GM12872 (cell line): ENCODE data around the gene STC2.
A peak's percentile ranks its signal among the peaks of the same experiment; 100 is the strongest.

Experiments used
- TF ChIP-seq, protein P1 (sequence below): IDR thresholded peaks from 3 replicates; pipeline ENCODE4 v1.5.1; 2011; ENCODE audit warnings: low read depth, mild to moderate bottlenecking, low read length, moderate library complexity; ENCODE audit not compliant: insufficient read depth

STC2 gene

DNA sequence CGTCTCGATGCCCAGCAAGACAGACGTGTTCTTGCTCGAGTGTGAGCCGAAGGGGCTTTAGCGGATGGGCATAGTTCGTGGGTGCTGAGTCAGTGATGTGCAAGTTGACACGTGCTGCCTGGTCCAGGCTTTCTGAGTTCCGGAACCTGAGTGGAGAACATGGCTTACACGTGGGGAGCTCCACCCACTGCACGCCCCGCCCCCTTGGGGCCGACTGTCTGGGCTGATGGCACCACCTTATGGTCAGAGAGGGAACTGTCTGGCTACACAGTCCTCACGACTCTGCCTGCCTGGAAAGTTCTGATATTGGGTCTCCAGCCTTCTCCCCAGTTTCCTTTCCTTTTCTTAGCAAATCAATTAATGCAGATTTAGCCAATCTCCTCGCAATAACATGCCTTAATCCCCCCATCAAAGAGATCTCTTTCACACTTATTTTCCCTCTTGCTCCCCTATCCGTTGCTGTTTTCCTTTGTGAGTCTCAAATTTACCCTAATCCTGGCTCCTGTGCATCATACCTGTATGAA is 3.8 kb upstream of the STC2 start:
- TF ChIP-seq, protein P1, sequence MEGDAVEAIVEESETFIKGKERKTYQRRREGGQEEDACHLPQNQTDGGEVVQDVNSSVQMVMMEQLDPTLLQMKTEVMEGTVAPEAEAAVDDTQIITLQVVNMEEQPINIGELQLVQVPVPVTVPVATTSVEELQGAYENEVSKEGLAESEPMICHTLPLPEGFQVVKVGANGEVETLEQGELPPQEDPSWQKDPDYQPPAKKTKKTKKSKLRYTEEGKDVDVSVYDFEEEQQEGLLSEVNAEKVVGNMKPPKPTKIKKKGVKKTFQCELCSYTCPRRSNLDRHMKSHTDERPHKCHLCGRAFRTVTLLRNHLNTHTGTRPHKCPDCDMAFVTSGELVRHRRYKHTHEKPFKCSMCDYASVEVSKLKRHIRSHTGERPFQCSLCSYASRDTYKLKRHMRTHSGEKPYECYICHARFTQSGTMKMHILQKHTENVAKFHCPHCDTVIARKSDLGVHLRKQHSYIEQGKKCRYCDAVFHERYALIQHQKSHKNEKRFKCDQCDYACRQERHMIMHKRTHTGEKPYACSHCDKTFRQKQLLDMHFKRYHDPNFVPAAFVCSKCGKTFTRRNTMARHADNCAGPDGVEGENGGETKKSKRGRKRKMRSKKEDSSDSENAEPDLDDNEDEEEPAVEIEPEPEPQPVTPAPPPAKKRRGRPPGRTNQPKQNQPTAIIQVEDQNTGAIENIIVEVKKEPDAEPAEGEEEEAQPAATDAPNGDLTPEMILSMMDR = peak; percentile 99

GRCh38 chr5:173331287-173331686 is 3.1 kb upstream of the STC2 start:
- TF ChIP-seq, protein P1 = no peak

- TF ChIP-seq, protein P1 = no peak
Measured at GRCh38 chr5:173330338-173331206, 2.4 kb upstream of the STC2 start.

- TF ChIP-seq, protein P1 = 0 out of 3 replicates have a peak, but pooled peaks have one; percentile 21
Measured at GRCh38 chr5:173329491-173330337, 1.5 kb upstream of the STC2 start.

GRCh38 chr5:173328844-173329490 is 753 bp upstream of the STC2 start:
- TF ChIP-seq, protein P1 = no peak; the same call in 2 of the 3 replicates

GRCh38 chr5:173327084-173327947 is 898 bp downstream of the STC2 start:
- TF ChIP-seq, protein P1 = no peak
